NCI-H1105 treated with DMSO at 0.1 percent for 48 hours (cell line): ENCODE results near the gene LRRK2.
A peak's percentile ranks its signal among the peaks of the same experiment; 100 is the strongest.
"Not testable (repeated sequence)": the region's sequence is repeated elsewhere in the genome, so short reads cannot be mapped to it uniquely, and the experiment has no call there.

Experiments used
- DNase-seq: peaks from one replicate; lab custom pipeline; 2025; lab: John Stamatoyannopoulos, UW

LRRK2 gene

GRCh38 chr12:40224439-40225291 is at the start of gene LRRK2:
TSS of gene LRRK2 (plus strand) at chr12:40224997. CDS start at chr12:40225132, 135 bp downstream.
- peak; percentile 56 for DNase-seq

- DNase-seq: no peak
These were observed 49.8 kb upstream of the LRRK2 start for GRCh38 chr12:40175045-40175444.

- no peak for DNase-seq
These were observed 49.3 kb upstream of the LRRK2 start for GRCh38 chr12:40175489-40175888.

GRCh38 chr12:40178701-40179100 is 46.1 kb upstream of the LRRK2 start:
- no peak for DNase-seq

GRCh38 chr12:40181490-40181889 is 43.3 kb upstream of the LRRK2 start:
- DNase-seq: no peak

GRCh38 chr12:40183715-40184114 is 41.1 kb upstream of the LRRK2 start:
- DNase-seq: no peak

- DNase-seq: no peak
These were observed 40.1 kb upstream of the LRRK2 start for GRCh38 chr12:40184493-40185302.

- DNase-seq: no peak
These were observed 39.5 kb upstream of the LRRK2 start for GRCh38 chr12:40185303-40185693.

GRCh38 chr12:40188558-40189320 is 36.1 kb upstream of the LRRK2 start:
- DNase-seq: no peak

GRCh38 chr12:40192704-40193255 is 32.0 kb upstream of the LRRK2 start:
- no peak for DNase-seq

GRCh38 chr12:40194846-40195245 is 30.0 kb upstream of the LRRK2 start:
- no peak for DNase-seq

- DNase-seq: no peak
These were observed 27.2 kb upstream of the LRRK2 start for GRCh38 chr12:40197590-40197989.

GRCh38 chr12:40198601-40199000 is 26.2 kb upstream of the LRRK2 start:
- no peak for DNase-seq

- DNase-seq: no peak
These were observed 22.4 kb upstream of the LRRK2 start for GRCh38 chr12:40202095-40203059.

GRCh38 chr12:40203060-40203430 is 21.8 kb upstream of the LRRK2 start:
- no peak for DNase-seq

- DNase-seq: no peak
These were observed 20.5 kb upstream of the LRRK2 start for GRCh38 chr12:40204337-40204736.

- DNase-seq: no peak
These were observed 17.2 kb upstream of the LRRK2 start for GRCh38 chr12:40207551-40207950.

GRCh38 chr12:40208707-40209446 is 15.9 kb upstream of the LRRK2 start:
- DNase-seq: no peak

- DNase-seq: no peak
These were observed 14.9 kb upstream of the LRRK2 start for GRCh38 chr12:40209886-40210285.

GRCh38 chr12:40211186-40211585 is 13.6 kb upstream of the LRRK2 start:
- DNase-seq: not testable (repeated sequence)
